Measurements from ENCODE around the gene SMARCA5. TPM values are rescaled to one million over a fixed set of nuclear protein-coding genes. Genes with fewer than 3 reads are reported as not detected.

Gene SMARCA5
- total and polyA plus RNA-seq, 3 donors from 2014 or later: 46.2 to 108 (median 82.8) TPM

- no peaks in the 10 kb centered on the region for H3K4me1 ChIP-seq
- H3K9me3 ChIP-seq: no peaks in the 10 kb centered on the region
- intact Hi-C loops (cut with DNase I; ENCODE audit: low total_unique reads): no loop called here
- DNase-seq: no peak
- no peaks in the 10 kb centered on the region for H3K36me3 ChIP-seq (ENCODE audit: low read depth, missing control alignments)
- no peaks in the 10 kb centered on the region for H3K27me3 ChIP-seq
- TF ChIP-seq POLR2A (IDR thresholded peaks at IDR 0.05): no peak
- TF ChIP-seq CTCF (IDR thresholded peaks at IDR 0.05): no peak
- no peak overlapping the region for H3K27ac ChIP-seq
- H3K4me3 ChIP-seq: no peak overlapping the region
Observed at GRCh38 chr4:143598816-143599215, 85.3 kb downstream of the SMARCA5 start.

GRCh38 chr4:143599827-143600226, 86.3 kb downstream of the SMARCA5 start:
- TF ChIP-seq POLR2A (IDR thresholded peaks at IDR 0.05) (no peak), CTCF (IDR thresholded peaks at IDR 0.05) (no peak)
- no peak for DNase-seq
- H3K4me1 ChIP-seq: no peaks in the 10 kb centered on the region
- intact Hi-C loops (cut with DNase I; ENCODE audit: low total_unique reads): no loop called here
- no peaks in the 10 kb centered on the region for H3K27me3 ChIP-seq
- 80 to 97% methylated on average over 1 of the region's 1 CpG for WGBS, 2 donors
- no peak overlapping the region for H3K4me3 ChIP-seq
- H3K27ac ChIP-seq: no peak overlapping the region
- H3K9me3 ChIP-seq: no peaks in the 10 kb centered on the region
- no peaks in the 10 kb centered on the region for H3K36me3 ChIP-seq (ENCODE audit: low read depth, missing control alignments)

- WGBS, 2 donors: 86 to 90% methylated on average over 3 of the region's 3 CpGs
- Histone ChIP-seq H3K36me3 (ENCODE audit: low read depth, missing control alignments) (no peaks in the 10 kb centered on the region), H3K4me1 (no peaks in the 10 kb centered on the region), H3K27ac (no peak overlapping the region), H3K9me3 (no peaks in the 10 kb centered on the region), H3K27me3 (no peaks in the 10 kb centered on the region), H3K4me3 (no peak overlapping the region)
- intact Hi-C loops (cut with DNase I; ENCODE audit: low total_unique reads): no loop called here
- TF ChIP-seq CTCF (IDR thresholded peaks at IDR 0.05): no peak
- TF ChIP-seq POLR2A (IDR thresholded peaks at IDR 0.05): no peak
- DNase-seq: no peak
Observed at GRCh38 chr4:143606480-143606879, 93.0 kb downstream of the SMARCA5 start.

Other genes with a start within 250 kb of the SMARCA5 start
- gene GAB1, start 176.8 kb upstream of the SMARCA5 start, total RNA-seq: 10 to 100 TPM; 61.3 to 64.5 TPM
- gene GAB1, start 176.8 kb upstream of the SMARCA5 start, polyA plus RNA-seq (ENCODE audit: insufficient read depth, low read depth, low replicate concordance): 19.7 TPM
- gene FREM3, start 187.0 kb downstream of the SMARCA5 start, total RNA-seq: under 1 TPM; 0.06 to 0.08 TPM
- 0.42 TPM for gene FREM3, start 187.0 kb downstream of the SMARCA5 start, polyA plus RNA-seq (ENCODE audit: insufficient read depth, low read depth, low replicate concordance)